Stimulated activated CD8-positive, alpha-beta memory T cell treated with anti-CD3 and anti-CD28 coated beads, Interleukin-12 subunit alpha, Interleukin-12 subunit beta, amount 100 ng/mL, for 24 hours (primary cell): ENCODE data around the gene PTPN2.
"Not testable (repeated sequence)": the region's sequence is repeated elsewhere in the genome, so short reads cannot be mapped to it uniquely, and the experiment has no call there.

Experiments used
- DNase-seq: peaks from one replicate; pipeline ENCODE4 v3.0.0-alpha.2; 2020; ENCODE audit errors: extremely low read depth

The PTPN2 gene

GRCh38 chr18:12883684-12884405, at the start of gene PTPN2:
TSS of gene PTPN2 (minus strand) at chr18:12884237. CDS start at chr18:12884141, 96 bp downstream.
- DNase-seq: peak; percentile 82

GRCh38 chr18:12933327-12933726, 49.3 kb upstream of the PTPN2 start:
- DNase-seq: no peak

- DNase-seq: no peak
Measured at GRCh38 chr18:12930908-12931307, 46.9 kb upstream of the PTPN2 start.

- DNase-seq: no peak
Measured at GRCh38 chr18:12930376-12930775, 46.3 kb upstream of the PTPN2 start.

- no peak for DNase-seq
Measured at GRCh38 chr18:12929477-12930083, 45.5 kb upstream of the PTPN2 start.

- DNase-seq: no peak
Measured at GRCh38 chr18:12928641-12929040, 44.6 kb upstream of the PTPN2 start.

- no peak for DNase-seq
Measured at GRCh38 chr18:12928206-12928605, 44.2 kb upstream of the PTPN2 start.

- DNase-seq: no peak
Measured at GRCh38 chr18:12924616-12925015, 40.6 kb upstream of the PTPN2 start.

GRCh38 chr18:12922266-12922665, 38.2 kb upstream of the PTPN2 start:
- no peak for DNase-seq

GRCh38 chr18:12921178-12921577, 37.1 kb upstream of the PTPN2 start:
- DNase-seq: no peak

GRCh38 chr18:12911929-12912703, 28.1 kb upstream of the PTPN2 start:
- no peak for DNase-seq

- DNase-seq: no peak
Measured at GRCh38 chr18:12911025-12911928, 27.2 kb upstream of the PTPN2 start.

GRCh38 chr18:12908706-12909105, 24.7 kb upstream of the PTPN2 start:
- DNase-seq: no peak

- no peak for DNase-seq
Measured at GRCh38 chr18:12907258-12907925, 23.4 kb upstream of the PTPN2 start.

- no peak for DNase-seq
Measured at GRCh38 chr18:12906773-12907172, 22.7 kb upstream of the PTPN2 start.

- DNase-seq: no peak
Measured at GRCh38 chr18:12906119-12906518, 22.1 kb upstream of the PTPN2 start.

GRCh38 chr18:12904012-12904516, 20.0 kb upstream of the PTPN2 start:
- no peak for DNase-seq

GRCh38 chr18:12901208-12901607, 17.2 kb upstream of the PTPN2 start:
- not testable (repeated sequence) for DNase-seq

- DNase-seq: not testable (repeated sequence)
Measured at GRCh38 chr18:12896784-12897333, 12.8 kb upstream of the PTPN2 start.

GRCh38 chr18:12895626-12896025, 11.6 kb upstream of the PTPN2 start:
- no peak for DNase-seq

GRCh38 chr18:12895014-12895413, 11.0 kb upstream of the PTPN2 start:
- DNase-seq: no peak
